GM23338 (cell line): ENCODE data around the gene ATP6V0A4. TPM values are rescaled to one million over a fixed set of nuclear protein-coding genes. Genes with fewer than 3 reads are reported as not detected.
A peak's percentile ranks its signal among the peaks of the same experiment; 100 is the strongest.

Source experiments
- ATAC-seq: fragments of 200-7000 bp; cut with Tn5 transposase; 3 replicates; pipeline ENCODE4 v1.9.1; 2020
- DNase-seq: peaks from one replicate; pipeline ENCODE4 v3.0.0-alpha.2; 2015; ENCODE audit warnings: low spot score
- H2AFZ ChIP-seq: fragments of 200-600 bp; sonication (generic); 2 replicates; pipeline ENCODE4 v1.8.0; 2016; ENCODE audit warnings: antibody characterized with exemption, mild to moderate bottlenecking, moderate library complexity
- H3F3A ChIP-seq: fragments of 200-600 bp; sonication (generic); replicated peaks from 2 replicates; pipeline ENCODE4 v1.8.0; 2017; ENCODE audit warnings: antibody characterized with exemption, mixed run types, low read depth
- H3K27ac ChIP-seq: fragments of 200-600 bp; sonication (generic); 2 replicates; pipeline ENCODE4 v1.6.1; 2016; ENCODE audit warnings: low read depth
- H3K27me3 ChIP-seq: fragments of 200-600 bp; sonication (generic); 2 replicates; pipeline ENCODE4 v1.8.0; 2016; ENCODE audit warnings: mild to moderate bottlenecking, mixed run types, moderate library complexity; ENCODE audit not compliant: insufficient read depth
- H3K36me3 ChIP-seq: fragments of 200-600 bp; sonication (generic); 2 replicates; pipeline ENCODE4 v1.8.0; 2016; ENCODE audit warnings: mild to moderate bottlenecking; ENCODE audit not compliant: insufficient read depth
- H3K4me1 ChIP-seq: fragments of 200-600 bp; sonication (generic); 2 replicates; pipeline ENCODE4 v1.8.0; 2016; ENCODE audit warnings: mild to moderate bottlenecking, moderate library complexity; ENCODE audit not compliant: insufficient read depth
- H3K4me2 ChIP-seq: fragments of 200-600 bp; sonication (generic); 2 replicates; pipeline ENCODE4 v1.7.1; 2017; ENCODE audit warnings: mixed run types
- H3K4me3 ChIP-seq: fragments of 200-600 bp; sonication (generic); 2 replicates; pipeline ENCODE4 v1.6.1; 2016; ENCODE audit warnings: mixed run types
- H3K79me2 ChIP-seq: fragments of 200-600 bp; sonication (generic); replicated peaks from 2 replicates; pipeline ENCODE4 v1.8.0; 2017; ENCODE audit warnings: mild to moderate bottlenecking; ENCODE audit not compliant: insufficient read depth
- H3K9me2 ChIP-seq: fragments of 200-600 bp; sonication (generic); 2 replicates; pipeline ENCODE4 v1.8.0; 2017; ENCODE audit not compliant: insufficient read depth
- H4K20me1 ChIP-seq: fragments of 200-600 bp; sonication (generic); replicated peaks from 2 replicates; pipeline ENCODE4 v1.8.0; 2017; ENCODE audit warnings: mild to moderate bottlenecking; ENCODE audit not compliant: insufficient read depth
- H3K27ac Mint-ChIP-seq: 2 replicates; pipeline ENCODE4 v1.8.0; 2020; ENCODE audit warnings: inconsistent platforms, mild to moderate bottlenecking, moderate library complexity, mixed read lengths
- H3K27me3 Mint-ChIP-seq: 3 replicates; pipeline ENCODE4 v1.8.0; 2022; ENCODE audit warnings: low read depth, mild to moderate bottlenecking, moderate library complexity, mixed read lengths, inconsistent platforms; ENCODE audit not compliant: insufficient read depth, poor library complexity
- H3K36me3 Mint-ChIP-seq: 3 replicates; pipeline ENCODE4 v1.8.0; 2021; ENCODE audit warnings: low read depth, mild to moderate bottlenecking, inconsistent platforms, moderate library complexity, mixed read lengths
- H3K4me1 Mint-ChIP-seq: 3 replicates; pipeline ENCODE4 v1.8.0; 2020; ENCODE audit warnings: mild to moderate bottlenecking, inconsistent platforms, mixed read lengths
- H3K4me3 Mint-ChIP-seq: 3 replicates; pipeline ENCODE4 v1.8.0; 2021; ENCODE audit warnings: moderate library complexity, mild to moderate bottlenecking, inconsistent platforms, mixed read lengths
- H3K9me3 Mint-ChIP-seq: 3 replicates; pipeline ENCODE4 v1.8.0; 2020; ENCODE audit warnings: moderate library complexity, mild to moderate bottlenecking, inconsistent platforms, mixed read lengths
- CTCF ChIP-seq, 2 experiments: fragments of 200-600 bp in 1 of 2; sonication (generic) in 1 of 2; conservative IDR thresholded peaks; 2 replicates each; pipeline versions ENCODE4 v1.5.1 to v1.6.1; 2016 to 2017; ENCODE audit warnings: antibody characterized with exemption in 2 of 2, low read depth in 2 of 2, mild to moderate bottlenecking in 2 of 2, moderate library complexity in 1 of 2
- EZH2phosphoT487 ChIP-seq: fragments of 200-600 bp; sonication (generic); IDR thresholded peaks from one replicate; pipeline ENCODE4 v1.8.1; 2018; ENCODE audit warnings: antibody characterized with exemption; ENCODE audit not compliant: unreplicated experiment
- POLR2AphosphoS5 ChIP-seq: IDR thresholded peaks from 2 replicates; pipeline ENCODE4 v1.6.1; 2016; ENCODE audit warnings: antibody characterized with exemption, low read depth
- STAT1 ChIP-seq: IDR thresholded peaks from one replicate; pipeline ENCODE4 v1.6.1; 2016; ENCODE audit warnings: antibody characterized with exemption; ENCODE audit not compliant: unreplicated experiment
- ZNF331 ChIP-seq: fragments of 250-450 bp; sonication (Bioruptor Pico); IDR thresholded peaks from 2 replicates; pipeline ENCODE4 v1.5.0; 2020; ENCODE audit warnings: low read depth, mild to moderate bottlenecking, moderate library complexity
- ZNF462 ChIP-seq: fragments of 250-450 bp; sonication (Bioruptor Pico); IDR thresholded peaks from 2 replicates; pipeline ENCODE4 v1.5.0; 2020; ENCODE audit warnings: mild to moderate bottlenecking, moderate library complexity
- polyA plus RNA-seq: library from polyadenylated mRNA; unstranded; fragments of >200 nt; fragmentation: Nextera tagmentation; extraction: Ambion mirVana; gene quantifications from 2 replicates; pipeline ENCODE4 v1.2.1, GENCODE V29; 2016
- total RNA-seq: library from RNA; depleted of rRNA; stranded (reverse); fragments of >200 nt; shearing (Covaris generic); gene quantifications from 2 replicates; pipeline ENCODE4 v1.2.3, GENCODE V29; 2014
- TF ChIP-seq, protein P1 (sequence below): IDR thresholded peaks from one replicate; pipeline ENCODE4 v1.6.1; 2018; ENCODE audit warnings: antibody characterized with exemption; ENCODE audit not compliant: unreplicated experiment

Gene ATP6V0A4
- total and polyA plus RNA-seq, 2 experiments from 2014 or later: 0.10 to 1.3 TPM

- Mint-ChIP-seq H3K27ac (no peak overlapping the region), H3K4me1 (peaks cover 21% of the 10 kb centered on the region), H3K9me3 (no peaks in the 10 kb centered on the region), H3K36me3 (no peaks in the 10 kb centered on the region; the same call in 2 of the 3 replicates), H3K27me3 (peaks cover 7% of the 10 kb centered on the region), H3K4me3 (no peak overlapping the region)
- Histone ChIP-seq H3K27ac (no peak overlapping the region), H3K27me3 (no peaks in the 10 kb centered on the region), H3K36me3 (no peaks in the 10 kb centered on the region), H2AFZ (peak overlapping the region; percentile 74; the same call in 1 of the 2 replicates), H3K4me3 (no peak overlapping the region), H3K4me2 (no peak overlapping the region), H3K79me2 (no peaks in the 10 kb centered on the region), H3K9me2 (no peaks in the 10 kb centered on the region), H4K20me1 (no peaks in the 10 kb centered on the region), H3F3A (no peaks in the 10 kb centered on the region), H3K4me1 (peaks cover 5% of the 10 kb centered on the region; the same call in 1 of the 2 replicates)
- TF ChIP-seq POLR2AphosphoS5 (no peak), STAT1 (no peak)
- TF ChIP-seq, protein P1, sequence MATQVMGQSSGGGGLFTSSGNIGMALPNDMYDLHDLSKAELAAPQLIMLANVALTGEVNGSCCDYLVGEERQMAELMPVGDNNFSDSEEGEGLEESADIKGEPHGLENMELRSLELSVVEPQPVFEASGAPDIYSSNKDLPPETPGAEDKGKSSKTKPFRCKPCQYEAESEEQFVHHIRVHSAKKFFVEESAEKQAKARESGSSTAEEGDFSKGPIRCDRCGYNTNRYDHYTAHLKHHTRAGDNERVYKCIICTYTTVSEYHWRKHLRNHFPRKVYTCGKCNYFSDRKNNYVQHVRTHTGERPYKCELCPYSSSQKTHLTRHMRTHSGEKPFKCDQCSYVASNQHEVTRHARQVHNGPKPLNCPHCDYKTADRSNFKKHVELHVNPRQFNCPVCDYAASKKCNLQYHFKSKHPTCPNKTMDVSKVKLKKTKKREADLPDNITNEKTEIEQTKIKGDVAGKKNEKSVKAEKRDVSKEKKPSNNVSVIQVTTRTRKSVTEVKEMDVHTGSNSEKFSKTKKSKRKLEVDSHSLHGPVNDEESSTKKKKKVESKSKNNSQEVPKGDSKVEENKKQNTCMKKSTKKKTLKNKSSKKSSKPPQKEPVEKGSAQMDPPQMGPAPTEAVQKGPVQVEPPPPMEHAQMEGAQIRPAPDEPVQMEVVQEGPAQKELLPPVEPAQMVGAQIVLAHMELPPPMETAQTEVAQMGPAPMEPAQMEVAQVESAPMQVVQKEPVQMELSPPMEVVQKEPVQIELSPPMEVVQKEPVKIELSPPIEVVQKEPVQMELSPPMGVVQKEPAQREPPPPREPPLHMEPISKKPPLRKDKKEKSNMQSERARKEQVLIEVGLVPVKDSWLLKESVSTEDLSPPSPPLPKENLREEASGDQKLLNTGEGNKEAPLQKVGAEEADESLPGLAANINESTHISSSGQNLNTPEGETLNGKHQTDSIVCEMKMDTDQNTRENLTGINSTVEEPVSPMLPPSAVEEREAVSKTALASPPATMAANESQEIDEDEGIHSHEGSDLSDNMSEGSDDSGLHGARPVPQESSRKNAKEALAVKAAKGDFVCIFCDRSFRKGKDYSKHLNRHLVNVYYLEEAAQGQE: no peak
- DNase-seq (no peak), ATAC-seq (no peak)
These were observed 21.7 kb downstream of the ATP6V0A4 start for GRCh38 chr7:138776166-138776833.

GRCh38 chr7:138773817-138774216, 24.2 kb downstream of the ATP6V0A4 start:
- Histone ChIP-seq H2AFZ (peak overlapping the region; percentile 91; the same call in 1 of the 2 replicates), H3K4me3 (no peak overlapping the region), H3K27me3 (no peaks in the 10 kb centered on the region), H3F3A (no peaks in the 10 kb centered on the region), H4K20me1 (no peaks in the 10 kb centered on the region), H3K79me2 (no peaks in the 10 kb centered on the region), H3K36me3 (no peaks in the 10 kb centered on the region), H3K27ac (0 out of 2 replicates have a peak overlapping the region, but pooled peaks have one; percentile 3), H3K4me1 (peaks cover 5% of the 10 kb centered on the region; the same call in 1 of the 2 replicates), H3K4me2 (peak overlapping the region; percentile 14; the same call in 1 of the 2 replicates), H3K9me2 (no peaks in the 10 kb centered on the region)
- Mint-ChIP-seq H3K36me3 (no peaks in the 10 kb centered on the region; the same call in 2 of the 3 replicates), H3K9me3 (no peaks in the 10 kb centered on the region), H3K27ac (no peak overlapping the region), H3K4me1 (peaks cover 21% of the 10 kb centered on the region), H3K27me3 (peaks cover 5% of the 10 kb centered on the region), H3K4me3 (no peak overlapping the region)
- peak; percentile 53; the same call in 1 of the 2 replicates for TF ChIP-seq ZNF462 (CRISPR knock-in tag)
- peak in 1 of 2 experiments; percentile 37; a peak in 2 of 4 replicates for TF ChIP-seq CTCF (conservative IDR thresholded peaks at IDR 0.05; ENCODE audit: low read depth in 2 of 2)
- no peak for TF ChIP-seq EZH2phosphoT487
- no peak for TF ChIP-seq ZNF331
- ATAC-seq (peak; percentile 97), DNase-seq (peak; percentile 84)
